Anterior cingulate cortex (tissue), 58 donors: ENCODE data around the gene LCNL1.

Source experiments
- DNase-seq, 58 donors: peaks; one replicate each; lab custom pipeline; 2025; lab: John Stamatoyannopoulos, UW

The LCNL1 gene

DNA sequence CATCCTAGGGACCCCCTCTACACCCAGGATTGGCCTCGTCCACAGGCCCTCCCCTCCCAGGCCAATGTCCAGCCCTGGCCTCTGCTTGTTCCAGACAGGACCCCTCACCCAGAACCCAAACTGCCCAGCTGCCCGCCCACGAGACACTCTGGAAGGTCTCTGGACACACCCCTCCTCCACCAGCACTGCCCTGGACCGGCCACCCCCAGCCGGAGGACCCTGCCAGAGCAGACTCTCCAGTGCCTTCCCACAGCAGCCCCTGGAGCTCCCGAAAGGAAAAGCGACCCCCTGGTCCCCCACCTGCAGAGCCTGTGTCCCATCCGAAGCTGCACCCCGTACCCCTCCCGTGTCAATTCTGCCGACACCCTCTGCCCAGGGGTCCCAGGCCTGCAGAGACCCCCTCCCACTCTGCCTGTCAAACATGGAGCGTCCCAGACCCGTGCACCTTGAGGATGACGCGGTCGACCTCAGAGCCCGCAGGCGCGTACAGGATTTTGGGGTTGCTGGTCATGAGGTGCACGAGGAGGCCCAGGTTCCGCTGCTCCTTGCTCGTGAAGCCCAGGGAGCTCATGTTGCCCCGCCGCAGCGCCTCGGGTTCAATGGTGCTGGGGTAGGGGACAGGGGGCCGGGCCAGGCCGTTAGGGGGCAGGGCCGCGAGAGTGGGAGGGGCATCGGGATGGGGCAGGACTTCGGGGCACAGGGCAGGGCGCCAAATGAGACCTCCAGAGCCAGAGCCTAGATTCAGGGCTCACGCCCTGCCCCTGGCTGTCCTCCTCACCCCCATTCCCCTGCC is 37.3 kb downstream of the LCNL1 start:
- DNase-seq, result no peak

GRCh38 chr9:137020771-137021567 is 38.2 kb downstream of the LCNL1 start:
- peak in 1 of 58 donors; percentile 16 for DNase-seq

DNA sequence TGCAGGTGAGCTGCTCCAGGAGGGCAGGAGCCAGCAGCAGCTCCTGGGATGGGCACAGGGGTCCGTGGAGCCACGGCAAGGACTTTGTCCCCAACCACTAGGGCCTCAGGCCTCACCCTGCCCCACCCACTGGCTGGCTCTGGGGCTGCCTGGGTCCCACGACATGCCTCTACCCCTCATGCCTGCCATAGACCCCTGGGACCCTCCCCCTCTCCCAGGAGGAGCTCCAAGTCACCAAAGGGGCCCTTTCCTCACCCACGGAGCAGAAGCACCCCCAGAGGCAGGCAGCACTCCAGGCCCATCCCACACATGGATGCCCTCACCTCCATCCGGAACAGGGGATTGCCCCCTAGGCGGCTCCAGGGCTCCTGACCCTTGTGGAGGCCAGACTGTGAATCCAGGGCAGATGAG is 38.8 kb downstream of the LCNL1 start:
- DNase-seq, result no peak

GRCh38 chr9:137021979-137022661 is 39.3 kb downstream of the LCNL1 start:
- peak in 51 of 58 donors; percentile 23 to 95 (median 82) for DNase-seq

DNA sequence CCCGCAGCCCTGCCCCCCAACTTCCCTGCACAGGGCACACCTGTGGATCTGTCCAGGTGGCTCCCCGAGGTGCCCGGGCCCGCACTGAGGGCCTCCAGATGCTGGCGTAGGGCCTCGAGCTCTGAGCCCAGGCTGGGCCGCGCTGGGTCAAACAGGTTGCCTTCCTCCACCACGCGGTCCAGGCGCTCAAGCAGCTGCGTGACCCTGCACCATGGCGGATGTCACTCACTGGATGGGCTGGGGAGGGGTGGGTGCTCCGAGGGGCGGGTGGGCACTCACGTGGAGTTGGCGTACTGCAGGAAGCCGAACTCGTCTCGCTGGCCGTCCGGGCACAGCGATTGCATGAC is 39.8 kb downstream of the LCNL1 start:
- DNase-seq, result no peak

GRCh38 chr9:137023157-137023556 is 40.4 kb downstream of the LCNL1 start:
- peak in 1 of 58 donors; percentile 65 for DNase-seq

DNA sequence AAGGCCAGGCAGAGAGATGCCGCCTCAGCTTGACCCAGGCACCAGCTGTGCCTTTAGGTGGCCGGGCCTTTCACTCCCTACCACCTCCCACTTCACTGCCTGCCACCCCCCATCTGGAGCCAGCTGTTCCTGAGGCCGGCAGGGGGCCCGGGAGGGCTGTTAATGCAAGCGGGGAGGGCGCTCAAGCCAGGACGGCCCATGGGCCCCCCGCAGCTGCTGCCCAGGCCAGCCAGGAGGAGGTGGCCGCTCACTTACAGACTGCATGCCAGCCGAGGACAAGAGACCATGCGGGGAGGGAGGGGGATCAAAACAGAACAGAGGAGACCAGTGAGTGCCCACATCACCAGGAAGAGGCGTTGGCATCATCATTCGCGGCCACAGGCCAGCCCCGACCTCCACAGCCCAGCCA is 40.8 kb downstream of the LCNL1 start:
- peak in 28 of 58 donors; percentile 22 to 77 (median 46) for DNase-seq

GRCh38 chr9:137025517-137025966 is 42.7 kb downstream of the LCNL1 start:
- peak; percentile 56 to 100 (median 95) for DNase-seq

DNA sequence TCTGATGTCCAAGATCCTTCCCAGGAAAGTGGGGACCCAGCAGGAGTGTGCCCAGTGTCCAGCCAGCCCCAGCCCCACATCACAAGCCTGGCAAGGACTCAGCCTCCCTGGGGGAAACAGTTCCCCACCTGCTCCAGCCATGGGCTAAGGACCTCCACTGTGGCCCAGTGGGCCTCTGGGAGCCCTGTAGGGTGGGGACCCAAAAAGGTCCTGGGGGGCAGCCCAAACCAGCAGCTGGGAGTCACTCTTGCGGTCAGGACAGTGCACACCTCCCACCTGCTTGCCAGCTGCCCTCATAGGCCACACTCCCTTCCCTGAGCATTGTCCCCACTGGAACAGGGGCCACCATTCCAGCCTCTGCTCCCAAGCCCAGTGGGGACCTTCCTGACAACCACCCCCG is 43.6 kb downstream of the LCNL1 start:
- DNase-seq, result no peak

- DNase-seq, result peak in 8 of 58 donors; percentile 27 to 58 (median 41)
Observed at GRCh38 chr9:137026828-137027227, 44.0 kb downstream of the LCNL1 start.

DNA sequence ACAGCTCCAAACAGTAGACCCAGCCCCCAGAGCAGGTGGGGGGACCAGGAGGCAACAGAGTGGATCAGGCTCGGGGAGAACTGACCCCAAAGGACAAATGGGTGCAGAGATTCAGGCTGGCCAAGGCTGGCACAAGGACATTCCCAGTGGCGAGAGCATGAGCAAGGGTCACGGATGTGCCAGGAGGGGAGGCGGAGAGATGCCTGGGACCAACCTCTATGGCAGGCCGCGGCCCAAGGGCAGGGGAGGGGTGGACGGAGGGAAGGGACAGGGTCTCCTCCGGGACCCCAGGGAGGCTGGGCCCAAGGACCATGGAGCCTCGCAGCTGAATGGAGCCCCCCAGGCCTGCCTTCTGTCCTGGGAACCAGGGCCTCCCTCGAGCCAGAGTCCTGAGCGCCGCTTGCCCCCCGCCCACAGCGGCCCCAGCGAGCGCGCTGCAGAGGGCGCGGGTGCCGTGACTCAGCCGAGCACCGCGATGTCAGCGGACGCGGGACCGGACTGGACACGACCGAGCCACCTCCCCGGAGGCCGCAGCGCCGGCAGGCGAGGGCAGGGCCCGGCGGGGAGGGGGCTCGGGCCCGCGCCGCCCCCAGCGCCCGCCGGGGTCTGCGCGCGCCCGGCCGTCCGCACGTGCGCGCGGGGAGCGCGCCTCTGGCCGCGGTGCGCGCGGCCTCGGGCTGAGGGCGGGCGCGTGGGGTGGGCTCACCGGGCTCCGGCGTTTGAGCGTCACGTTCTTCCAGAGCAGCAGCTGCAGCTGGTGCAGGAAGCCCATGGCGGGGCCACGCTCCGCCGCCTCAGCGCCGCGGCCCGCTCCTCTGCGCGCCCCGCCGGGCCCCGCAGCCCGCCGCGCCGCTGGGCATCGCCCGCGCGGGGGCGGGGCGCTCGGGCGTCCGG is 44.8 kb downstream of the LCNL1 start, which contains the start of gene ABCA2:
Gene ABCA2 (minus strand): TSS at position 869 of the 894 bp plus-strand sequence. CDS start 97 bp downstream, at position 772.
- DNase-seq, result peak in 5 of 58 donors; percentile 32 to 69 (median 50)

DNA sequence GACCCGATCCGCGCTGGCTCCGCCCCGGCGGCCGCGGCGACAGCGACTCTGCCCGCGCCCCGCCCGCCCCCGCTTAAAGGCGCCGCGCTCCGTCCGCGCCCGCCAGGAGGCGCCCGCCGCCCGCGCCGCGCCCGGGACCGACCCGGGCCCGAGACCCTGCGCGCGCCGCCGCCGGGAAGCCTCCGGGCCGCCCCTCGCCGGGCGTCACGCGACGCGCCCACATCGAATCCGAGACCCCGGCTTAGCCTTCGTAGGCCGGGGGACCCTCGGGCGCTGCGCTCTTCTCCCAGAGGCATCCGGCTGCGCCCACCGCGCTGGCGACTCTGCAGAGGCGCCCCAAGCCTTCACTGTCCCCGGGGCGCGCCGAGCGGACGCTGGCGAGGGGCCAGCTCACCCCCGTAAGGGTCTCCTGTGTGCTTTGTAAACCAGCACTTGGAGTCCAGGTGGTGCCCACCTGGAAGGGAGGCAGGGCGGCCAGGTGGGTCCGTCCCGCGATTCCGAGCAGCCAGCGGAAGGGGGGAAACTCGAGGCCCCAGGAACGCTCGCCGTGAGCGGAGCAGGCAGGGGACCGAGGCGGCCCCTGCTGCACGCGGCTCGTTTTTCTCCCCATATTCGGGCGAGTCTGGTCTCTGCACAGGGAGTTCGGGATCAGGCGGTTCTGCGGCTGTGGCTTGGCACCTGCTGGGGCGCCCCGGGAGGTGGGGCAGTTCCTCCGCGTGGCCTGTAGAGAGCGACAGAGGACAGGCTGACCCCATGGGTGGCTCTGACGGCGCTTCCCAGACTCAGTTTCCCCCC is 45.7 kb downstream of the LCNL1 start:
- peak in 48 of 58 donors; percentile 17 to 78 (median 56) for DNase-seq

GRCh38 chr9:137029058-137029936 is 46.5 kb downstream of the LCNL1 start:
- DNase-seq, result peak in 49 of 58 donors; percentile 33 to 82 (median 61)

DNA sequence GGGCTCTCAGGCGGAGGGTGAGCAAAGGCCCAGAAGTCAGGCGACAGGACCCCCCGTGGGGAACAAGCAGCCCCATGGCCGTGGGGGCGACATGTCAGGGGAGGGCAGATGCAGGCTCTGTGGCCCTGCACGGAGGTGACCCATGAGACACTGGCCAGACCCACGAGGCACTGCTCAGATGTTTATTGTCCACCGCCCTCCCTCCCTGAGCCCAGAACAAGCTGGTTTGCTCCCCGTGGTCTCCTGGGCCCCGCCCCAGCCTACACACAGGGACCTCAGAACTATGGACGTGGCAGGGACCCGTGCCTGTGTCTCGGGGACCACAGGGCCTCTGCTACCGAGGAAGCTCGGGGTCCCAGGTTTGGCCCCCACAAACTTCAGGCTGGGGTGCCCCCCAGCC is 47.2 kb downstream of the LCNL1 start:
- DNase-seq, result no peak

- DNase-seq, result peak in 16 of 58 donors; percentile 19 to 56 (median 30)
Observed at GRCh38 chr9:137030538-137031527, 48.0 kb downstream of the LCNL1 start.

GRCh38 chr9:137031904-137032640 is 49.3 kb downstream of the LCNL1 start, which contains the start of gene FUT7:
TSS of gene FUT7 (minus strand) at chr9:137032088. CDS start at chr9:137031991, 97 bp downstream.
- no peak for DNase-seq
